DOHH2 (cell line): Measurements from ENCODE around the gene FAM168B.

Source experiments
- EZH2phosphoT487 ChIP-seq: fragments of 200-600 bp; sonication (generic); IDR thresholded peaks from 2 replicates; pipeline ENCODE4 v1.6.1; 2017; ENCODE audit warnings: borderline replicate concordance, mild to moderate bottlenecking, antibody characterized with exemption, low read length, moderate library complexity, mixed read lengths
- TF ChIP-seq, protein P1 (sequence below): fragments of 200-600 bp; sonication (generic); IDR thresholded peaks from one replicate; pipeline ENCODE4 v1.5.1; 2014; ENCODE audit warnings: antibody characterized with exemption, mild to moderate bottlenecking, low read depth, low read length; ENCODE audit not compliant: poor library complexity, severe bottlenecking

DNA sequence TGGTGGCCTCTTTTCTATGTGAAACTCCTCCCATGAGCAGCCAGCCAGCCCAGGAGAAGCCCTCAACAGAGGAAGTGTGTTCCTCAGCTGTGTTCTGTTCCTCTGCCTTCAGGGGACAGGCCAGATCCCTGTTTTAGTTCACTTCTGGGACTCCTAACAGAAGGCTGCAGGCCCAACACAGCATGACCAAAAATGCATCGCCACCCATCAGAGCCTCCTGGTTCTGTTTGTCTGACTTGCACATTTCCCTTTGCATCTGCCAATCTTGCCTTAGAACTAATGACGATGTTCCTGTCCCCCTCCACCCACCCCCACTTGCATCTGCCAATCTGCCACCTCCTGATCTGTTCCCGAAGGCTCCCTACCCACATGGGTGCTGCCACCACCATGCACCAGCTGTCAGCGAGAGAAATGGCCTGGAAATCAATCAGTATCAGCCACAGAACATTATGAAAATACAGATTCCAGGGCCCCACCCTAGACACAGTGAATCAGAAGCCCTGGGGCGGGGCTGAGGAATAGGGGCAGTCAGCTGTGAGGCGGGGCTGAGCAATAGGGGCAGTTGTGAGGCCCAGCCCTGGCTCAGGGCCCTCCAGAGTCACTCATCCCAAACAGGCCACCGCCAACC lies 51.0 kb downstream of the FAM168B start:
- TF ChIP-seq, protein P1, sequence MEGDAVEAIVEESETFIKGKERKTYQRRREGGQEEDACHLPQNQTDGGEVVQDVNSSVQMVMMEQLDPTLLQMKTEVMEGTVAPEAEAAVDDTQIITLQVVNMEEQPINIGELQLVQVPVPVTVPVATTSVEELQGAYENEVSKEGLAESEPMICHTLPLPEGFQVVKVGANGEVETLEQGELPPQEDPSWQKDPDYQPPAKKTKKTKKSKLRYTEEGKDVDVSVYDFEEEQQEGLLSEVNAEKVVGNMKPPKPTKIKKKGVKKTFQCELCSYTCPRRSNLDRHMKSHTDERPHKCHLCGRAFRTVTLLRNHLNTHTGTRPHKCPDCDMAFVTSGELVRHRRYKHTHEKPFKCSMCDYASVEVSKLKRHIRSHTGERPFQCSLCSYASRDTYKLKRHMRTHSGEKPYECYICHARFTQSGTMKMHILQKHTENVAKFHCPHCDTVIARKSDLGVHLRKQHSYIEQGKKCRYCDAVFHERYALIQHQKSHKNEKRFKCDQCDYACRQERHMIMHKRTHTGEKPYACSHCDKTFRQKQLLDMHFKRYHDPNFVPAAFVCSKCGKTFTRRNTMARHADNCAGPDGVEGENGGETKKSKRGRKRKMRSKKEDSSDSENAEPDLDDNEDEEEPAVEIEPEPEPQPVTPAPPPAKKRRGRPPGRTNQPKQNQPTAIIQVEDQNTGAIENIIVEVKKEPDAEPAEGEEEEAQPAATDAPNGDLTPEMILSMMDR = no peak
- no peak for TF ChIP-seq EZH2phosphoT487
